Loucy (cell line): ENCODE results near the gene FAM163B.

Source experiments
- H2AFZ ChIP-seq: fragments of 200-600 bp; sonication (generic); 2 replicates; pipeline ENCODE4 v1.6.0; 2016; ENCODE audit warnings: antibody characterized with exemption, mild to moderate bottlenecking, low read length, moderate library complexity
- H3F3A ChIP-seq: fragments of 200-600 bp; 2 replicates; pipeline ENCODE4 v1.6.0; 2016; ENCODE audit warnings: antibody characterized with exemption, low read depth, mild to moderate bottlenecking
- H3K27me3 ChIP-seq: fragments of 200-600 bp; sonication (generic); 2 replicates; pipeline ENCODE4 v1.6.1; 2014; ENCODE audit warnings: low read length, mild to moderate bottlenecking; ENCODE audit not compliant: insufficient read depth, poor library complexity, severe bottlenecking
- H3K36me3 ChIP-seq: fragments of 200-600 bp; sonication (generic); 2 replicates; pipeline ENCODE4 v1.6.1; 2016; ENCODE audit warnings: low read length; ENCODE audit not compliant: insufficient read depth
- H3K4me1 ChIP-seq: fragments of 200-600 bp; sonication (generic); 2 replicates; pipeline ENCODE4 v1.5.1; 2014; ENCODE audit warnings: low read length, mild to moderate bottlenecking; ENCODE audit not compliant: insufficient read depth, poor library complexity, severe bottlenecking
- H3K4me2 ChIP-seq: fragments of 200-600 bp; sonication (generic); 2 replicates; pipeline ENCODE4 v1.6.0; 2014; ENCODE audit warnings: antibody characterized with exemption, low read length, low read depth, mild to moderate bottlenecking; ENCODE audit not compliant: poor library complexity, severe bottlenecking
- H3K4me3 ChIP-seq: fragments of 200-600 bp; sonication (generic); 2 replicates; pipeline ENCODE4 v1.5.1; 2014; ENCODE audit warnings: low read length, mild to moderate bottlenecking, mixed read lengths; ENCODE audit not compliant: poor library complexity, severe bottlenecking
- H3K79me2 ChIP-seq: fragments of 200-600 bp; sonication (generic); 2 replicates; pipeline ENCODE4 v1.6.1; 2014; ENCODE audit warnings: low read length; ENCODE audit not compliant: insufficient read depth
- H3K9ac ChIP-seq: fragments of 200-600 bp; sonication (generic); 2 replicates; pipeline ENCODE4 v1.6.0; 2014; ENCODE audit warnings: mild to moderate bottlenecking, low read depth, low read length, moderate library complexity; ENCODE audit not compliant: poor library complexity, severe bottlenecking
- H3K9me2 ChIP-seq: fragments of 200-600 bp; sonication (generic); replicated peaks from 2 replicates; pipeline ENCODE4 v1.6.1; 2016; ENCODE audit warnings: low read depth, low read length, mixed read lengths
- H3K9me3 ChIP-seq: fragments of 200-600 bp; sonication (generic); 2 replicates; pipeline ENCODE4 v1.6.1; 2014; ENCODE audit warnings: mild to moderate bottlenecking, antibody characterized with exemption, low read length, low read depth; ENCODE audit not compliant: insufficient read depth
- H4K20me1 ChIP-seq: fragments of 200-600 bp; sonication (generic); 2 replicates; pipeline ENCODE4 v1.6.0; 2014; ENCODE audit warnings: antibody characterized with exemption, low read length, mild to moderate bottlenecking; ENCODE audit not compliant: insufficient read depth, poor library complexity, severe bottlenecking
- EZH2phosphoT487 ChIP-seq: fragments of 200-600 bp; IDR thresholded peaks from 2 replicates; pipeline ENCODE4 v1.6.1; 2018; ENCODE audit warnings: antibody characterized with exemption, mild to moderate bottlenecking, moderate library complexity, borderline replicate concordance
- TF ChIP-seq, protein P1 (sequence below): fragments of 200-600 bp; sonication (generic); conservative IDR thresholded peaks from 2 replicates; pipeline ENCODE4 v1.5.1; 2014; ENCODE audit warnings: mild to moderate bottlenecking, antibody characterized with exemption, low read length

The FAM163B gene

DNA sequence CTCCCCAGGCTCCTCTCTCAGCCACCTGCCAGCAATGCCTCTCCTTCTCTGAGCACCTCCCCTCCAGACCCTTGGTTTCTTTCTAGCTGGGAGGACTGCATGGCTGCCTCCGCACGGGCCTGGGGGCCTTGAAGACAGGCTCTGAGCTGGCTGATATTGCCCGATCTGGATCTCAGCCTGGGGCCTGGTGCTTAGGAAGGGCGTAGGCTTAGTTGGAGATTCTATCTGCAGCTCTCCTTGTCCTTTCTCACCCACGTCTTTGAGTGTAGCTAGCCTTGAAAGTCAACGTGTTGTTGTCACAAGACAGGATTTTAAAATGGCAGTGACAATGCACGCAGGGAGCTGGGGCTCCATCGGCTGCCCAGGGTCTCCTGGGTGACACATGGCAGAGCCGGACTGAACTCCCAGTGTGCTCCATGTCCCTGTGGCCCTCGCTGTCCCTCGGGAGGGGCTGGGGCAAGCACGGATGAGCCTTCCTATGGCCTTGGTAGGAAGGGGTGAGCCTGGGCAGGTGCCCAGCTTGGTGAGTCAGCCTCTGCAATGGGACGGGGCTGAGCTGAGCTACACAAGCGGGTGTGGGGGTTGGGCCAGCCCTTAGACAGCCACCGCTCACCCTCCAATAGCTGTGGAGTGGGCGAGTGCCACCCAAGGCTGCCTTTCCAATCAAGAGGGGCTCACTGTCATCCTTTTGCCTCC, 65.3 kb downstream of the FAM163B start:
- H3F3A ChIP-seq: no peaks in the 10 kb centered on the region
- H3K4me2 ChIP-seq: no peak overlapping the region
- H3K9me3 ChIP-seq: no peaks in the 10 kb centered on the region
- no peaks in the 10 kb centered on the region for H3K9me2 ChIP-seq
- no peaks in the 10 kb centered on the region for H3K36me3 ChIP-seq
- no peaks in the 10 kb centered on the region for H3K4me1 ChIP-seq
- H4K20me1 ChIP-seq: no peaks in the 10 kb centered on the region
- no peaks in the 10 kb centered on the region for H3K79me2 ChIP-seq
- no peak overlapping the region for H3K4me3 ChIP-seq
- TF ChIP-seq, protein P1, sequence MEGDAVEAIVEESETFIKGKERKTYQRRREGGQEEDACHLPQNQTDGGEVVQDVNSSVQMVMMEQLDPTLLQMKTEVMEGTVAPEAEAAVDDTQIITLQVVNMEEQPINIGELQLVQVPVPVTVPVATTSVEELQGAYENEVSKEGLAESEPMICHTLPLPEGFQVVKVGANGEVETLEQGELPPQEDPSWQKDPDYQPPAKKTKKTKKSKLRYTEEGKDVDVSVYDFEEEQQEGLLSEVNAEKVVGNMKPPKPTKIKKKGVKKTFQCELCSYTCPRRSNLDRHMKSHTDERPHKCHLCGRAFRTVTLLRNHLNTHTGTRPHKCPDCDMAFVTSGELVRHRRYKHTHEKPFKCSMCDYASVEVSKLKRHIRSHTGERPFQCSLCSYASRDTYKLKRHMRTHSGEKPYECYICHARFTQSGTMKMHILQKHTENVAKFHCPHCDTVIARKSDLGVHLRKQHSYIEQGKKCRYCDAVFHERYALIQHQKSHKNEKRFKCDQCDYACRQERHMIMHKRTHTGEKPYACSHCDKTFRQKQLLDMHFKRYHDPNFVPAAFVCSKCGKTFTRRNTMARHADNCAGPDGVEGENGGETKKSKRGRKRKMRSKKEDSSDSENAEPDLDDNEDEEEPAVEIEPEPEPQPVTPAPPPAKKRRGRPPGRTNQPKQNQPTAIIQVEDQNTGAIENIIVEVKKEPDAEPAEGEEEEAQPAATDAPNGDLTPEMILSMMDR: no peak
- no peak for TF ChIP-seq EZH2phosphoT487
- no peak overlapping the region for H3K9ac ChIP-seq
- H3K27me3 ChIP-seq: no peaks in the 10 kb centered on the region
- no peak overlapping the region for H2AFZ ChIP-seq

DNA sequence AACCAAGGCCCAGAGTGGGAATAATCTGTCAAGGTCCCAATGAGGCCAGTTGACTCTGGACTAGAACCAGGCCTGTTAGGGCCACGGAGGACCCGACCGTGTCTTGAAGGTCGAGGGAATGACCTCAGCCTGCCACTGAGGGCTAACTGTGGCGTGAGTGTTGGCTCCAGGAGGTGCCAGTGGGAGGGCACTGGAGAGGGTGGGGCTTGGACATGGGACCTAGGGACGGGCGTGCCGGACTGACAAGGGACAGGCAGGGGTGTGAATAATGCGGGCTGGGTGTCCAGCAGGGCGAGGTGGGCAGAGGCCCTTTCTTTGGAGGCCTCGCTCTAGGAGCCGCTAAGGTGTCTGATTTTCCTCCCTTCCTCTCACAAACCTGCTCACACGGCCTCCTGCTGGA, 67.2 kb downstream of the FAM163B start:
- Histone ChIP-seq H3K9me2 (no peaks in the 10 kb centered on the region), H2AFZ (no peak overlapping the region), H3K4me1 (no peaks in the 10 kb centered on the region), H3K4me2 (no peak overlapping the region), H3K79me2 (no peaks in the 10 kb centered on the region), H3K4me3 (no peak overlapping the region), H3F3A (no peaks in the 10 kb centered on the region), H4K20me1 (no peaks in the 10 kb centered on the region), H3K9ac (no peak overlapping the region), H3K9me3 (no peaks in the 10 kb centered on the region), H3K27me3 (no peaks in the 10 kb centered on the region), H3K36me3 (no peaks in the 10 kb centered on the region)
- no peak for TF ChIP-seq EZH2phosphoT487
- TF ChIP-seq, protein P1: no peak

DNA sequence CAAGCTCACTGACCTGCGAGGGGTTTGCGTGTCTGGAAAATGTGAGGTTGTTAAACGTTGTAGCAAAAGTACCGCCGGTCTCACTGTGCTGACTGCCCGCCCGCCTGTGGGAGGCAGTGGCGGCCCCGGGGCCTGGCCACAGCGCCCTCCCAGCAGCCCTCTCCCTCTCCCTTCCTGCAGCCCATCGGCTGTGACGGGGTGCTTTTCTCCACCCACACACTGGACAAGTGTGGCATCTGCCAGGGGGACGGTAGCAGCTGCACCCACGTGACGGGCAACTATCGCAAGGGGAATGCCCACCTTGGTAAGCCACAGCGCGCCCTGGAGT, 68.5 kb downstream of the FAM163B start:
- no peaks in the 10 kb centered on the region for H3K9me3 ChIP-seq
- no peaks in the 10 kb centered on the region for H3K27me3 ChIP-seq
- no peaks in the 10 kb centered on the region for H3K9me2 ChIP-seq
- H3K4me3 ChIP-seq: no peak overlapping the region
- no peak overlapping the region for H3K9ac ChIP-seq
- no peak overlapping the region for H2AFZ ChIP-seq
- no peaks in the 10 kb centered on the region for H3K79me2 ChIP-seq
- TF ChIP-seq, protein P1: no peak
- TF ChIP-seq EZH2phosphoT487: no peak
- H3F3A ChIP-seq: no peaks in the 10 kb centered on the region
- H3K4me2 ChIP-seq: no peak overlapping the region
- no peaks in the 10 kb centered on the region for H3K4me1 ChIP-seq
- H3K36me3 ChIP-seq: no peaks in the 10 kb centered on the region
- no peaks in the 10 kb centered on the region for H4K20me1 ChIP-seq
